ENCODE results near the gene CYS1.

CYS1 gene

DNA sequence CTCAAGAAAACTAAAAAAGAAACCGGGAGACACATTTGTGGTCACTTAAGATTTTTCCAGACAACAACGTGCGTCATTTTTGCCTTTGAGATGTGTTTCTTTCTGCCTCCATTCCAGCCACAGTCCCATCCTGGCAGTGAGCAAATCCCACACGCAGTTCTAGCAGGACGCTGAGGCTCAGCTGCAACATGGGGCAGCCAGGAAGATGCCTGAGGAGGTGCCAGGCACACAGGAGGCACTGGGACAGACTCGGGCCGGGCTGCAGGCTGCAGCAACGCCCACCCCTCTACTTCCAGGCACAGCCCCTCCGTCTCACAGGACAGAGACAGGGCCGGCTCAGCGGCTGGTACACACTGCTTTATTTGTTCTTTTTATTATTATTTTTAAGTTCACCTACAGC, 23.8 kb downstream of the CYS1 start:
- no peak overlapping the region for H2AFZ ChIP-seq
- H3K9me3 ChIP-seq (ENCODE audit: control insufficient read depth, low read length): no peaks in the 10 kb centered on the region
- H3K79me2 ChIP-seq: peaks cover 2% of the 10 kb centered on the region
- H3K4me2 ChIP-seq (ENCODE audit: low read length): no peak overlapping the region
- H3K4me1 ChIP-seq: peaks cover 17% of the 10 kb centered on the region
- no peak overlapping the region for H3K27ac ChIP-seq
- H3K9ac ChIP-seq: no peak overlapping the region
- TF ChIP-seq, protein P1, sequence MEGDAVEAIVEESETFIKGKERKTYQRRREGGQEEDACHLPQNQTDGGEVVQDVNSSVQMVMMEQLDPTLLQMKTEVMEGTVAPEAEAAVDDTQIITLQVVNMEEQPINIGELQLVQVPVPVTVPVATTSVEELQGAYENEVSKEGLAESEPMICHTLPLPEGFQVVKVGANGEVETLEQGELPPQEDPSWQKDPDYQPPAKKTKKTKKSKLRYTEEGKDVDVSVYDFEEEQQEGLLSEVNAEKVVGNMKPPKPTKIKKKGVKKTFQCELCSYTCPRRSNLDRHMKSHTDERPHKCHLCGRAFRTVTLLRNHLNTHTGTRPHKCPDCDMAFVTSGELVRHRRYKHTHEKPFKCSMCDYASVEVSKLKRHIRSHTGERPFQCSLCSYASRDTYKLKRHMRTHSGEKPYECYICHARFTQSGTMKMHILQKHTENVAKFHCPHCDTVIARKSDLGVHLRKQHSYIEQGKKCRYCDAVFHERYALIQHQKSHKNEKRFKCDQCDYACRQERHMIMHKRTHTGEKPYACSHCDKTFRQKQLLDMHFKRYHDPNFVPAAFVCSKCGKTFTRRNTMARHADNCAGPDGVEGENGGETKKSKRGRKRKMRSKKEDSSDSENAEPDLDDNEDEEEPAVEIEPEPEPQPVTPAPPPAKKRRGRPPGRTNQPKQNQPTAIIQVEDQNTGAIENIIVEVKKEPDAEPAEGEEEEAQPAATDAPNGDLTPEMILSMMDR (IDR thresholded peaks at IDR 0.05): no peak
- no peak overlapping the region for H3K4me3 ChIP-seq (ENCODE audit: low read depth, low read length)
- H3K27me3 ChIP-seq (ENCODE audit: control insufficient read depth, insufficient read depth, low read length): no peaks in the 10 kb centered on the region
- no peaks in the 10 kb centered on the region for H3K36me3 ChIP-seq (ENCODE audit: control insufficient read depth, insufficient read depth, low read length)

DNA sequence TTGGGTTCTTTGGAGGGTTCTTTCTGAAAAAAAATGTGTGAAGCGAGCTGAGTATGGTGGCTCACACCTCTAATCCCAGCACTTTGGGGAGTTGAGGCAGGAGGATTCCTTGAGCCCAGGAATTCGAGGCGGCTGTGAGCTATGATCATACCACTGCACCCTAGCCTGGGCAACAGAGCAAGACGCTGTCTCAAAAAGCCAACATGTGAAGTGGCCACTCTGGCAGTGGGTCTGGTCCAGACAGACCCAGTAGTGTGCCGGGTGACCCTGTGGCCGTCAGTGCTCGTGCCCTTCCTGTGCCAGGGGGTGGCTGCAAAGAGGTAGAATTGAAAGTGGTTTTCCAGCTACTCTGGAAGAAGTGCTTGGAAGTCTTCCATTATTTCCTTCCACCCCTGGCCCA, 25.2 kb downstream of the CYS1 start:
- no peak overlapping the region for H3K4me2 ChIP-seq (ENCODE audit: low read length)
- H3K9me3 ChIP-seq (ENCODE audit: control insufficient read depth, low read length): no peaks in the 10 kb centered on the region
- H3K4me1 ChIP-seq: peaks cover 17% of the 10 kb centered on the region
- no peaks in the 10 kb centered on the region for H3K36me3 ChIP-seq (ENCODE audit: control insufficient read depth, insufficient read depth, low read length)
- TF ChIP-seq, protein P1 (IDR thresholded peaks at IDR 0.05): no peak
- H3K4me3 ChIP-seq (ENCODE audit: low read depth, low read length): no peak overlapping the region
- H3K27me3 ChIP-seq (ENCODE audit: control insufficient read depth, insufficient read depth, low read length): no peaks in the 10 kb centered on the region
- H3K9ac ChIP-seq: no peak overlapping the region
- peaks cover 7% of the 10 kb centered on the region for H3K79me2 ChIP-seq
- H3K27ac ChIP-seq: no peak overlapping the region
- H2AFZ ChIP-seq: no peak overlapping the region

DNA sequence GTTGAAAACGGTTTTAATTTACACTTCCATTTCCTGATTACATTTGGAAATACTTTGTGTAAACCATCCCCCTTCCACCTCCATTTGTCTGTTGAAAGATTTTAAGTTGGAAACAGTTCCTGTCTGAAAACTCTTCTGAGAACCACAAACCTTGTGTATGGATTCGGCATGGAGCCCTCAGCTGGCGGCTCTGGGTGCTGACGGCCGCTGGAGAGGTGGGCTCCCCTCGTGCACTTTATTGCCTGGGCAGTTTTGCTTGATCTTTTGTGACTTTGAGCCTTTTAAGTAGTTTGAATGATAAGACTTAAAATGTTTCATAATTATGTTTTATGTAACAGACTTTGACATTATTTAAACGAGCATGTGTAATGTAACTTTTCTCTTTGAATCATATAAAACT, 25.8 kb downstream of the CYS1 start:
- Histone ChIP-seq H3K4me1 (peaks cover 19% of the 10 kb centered on the region), H3K36me3 (ENCODE audit: control insufficient read depth, insufficient read depth, low read length) (no peaks in the 10 kb centered on the region), H3K27me3 (ENCODE audit: control insufficient read depth, insufficient read depth, low read length) (no peaks in the 10 kb centered on the region), H3K4me3 (ENCODE audit: low read depth, low read length) (no peak overlapping the region), H3K9me3 (ENCODE audit: control insufficient read depth, low read length) (no peaks in the 10 kb centered on the region), H3K4me2 (ENCODE audit: low read length) (no peak overlapping the region), H3K9ac (no peak overlapping the region), H2AFZ (no peak overlapping the region), H3K79me2 (peaks cover 9% of the 10 kb centered on the region), H3K27ac (no peak overlapping the region)
- TF ChIP-seq, protein P1 (IDR thresholded peaks at IDR 0.05): no peak

DNA sequence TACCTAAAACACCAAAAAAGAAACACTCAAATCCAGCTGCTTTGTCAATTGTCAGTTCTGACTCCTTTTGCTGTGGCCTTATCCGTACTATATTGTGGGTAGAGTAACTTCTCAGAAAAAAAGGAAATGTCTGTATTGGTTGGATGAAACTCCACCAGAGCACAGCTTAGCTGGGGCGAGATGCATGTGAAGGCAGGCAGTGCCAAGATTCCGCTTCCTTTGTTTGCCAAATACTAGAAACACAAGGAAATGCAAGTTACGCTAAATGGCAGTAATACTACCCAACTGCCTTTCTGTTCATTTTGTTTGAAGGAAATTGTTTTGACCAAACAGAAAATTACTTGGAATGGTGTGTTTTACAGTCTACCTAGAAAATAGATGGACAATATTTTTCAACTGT, 26.9 kb downstream of the CYS1 start:
- Histone ChIP-seq H3K27ac (no peak overlapping the region), H3K79me2 (peaks cover 11% of the 10 kb centered on the region), H3K4me3 (ENCODE audit: low read depth, low read length) (no peak overlapping the region), H3K36me3 (ENCODE audit: control insufficient read depth, insufficient read depth, low read length) (no peaks in the 10 kb centered on the region), H3K9ac (no peak overlapping the region), H3K27me3 (ENCODE audit: control insufficient read depth, insufficient read depth, low read length) (no peaks in the 10 kb centered on the region), H3K4me2 (ENCODE audit: low read length) (peak overlapping the region; percentile 21), H2AFZ (no peak overlapping the region), H3K9me3 (ENCODE audit: control insufficient read depth, low read length) (no peaks in the 10 kb centered on the region), H3K4me1 (peaks cover 21% of the 10 kb centered on the region)
- TF ChIP-seq, protein P1 (IDR thresholded peaks at IDR 0.05): no peak

DNA sequence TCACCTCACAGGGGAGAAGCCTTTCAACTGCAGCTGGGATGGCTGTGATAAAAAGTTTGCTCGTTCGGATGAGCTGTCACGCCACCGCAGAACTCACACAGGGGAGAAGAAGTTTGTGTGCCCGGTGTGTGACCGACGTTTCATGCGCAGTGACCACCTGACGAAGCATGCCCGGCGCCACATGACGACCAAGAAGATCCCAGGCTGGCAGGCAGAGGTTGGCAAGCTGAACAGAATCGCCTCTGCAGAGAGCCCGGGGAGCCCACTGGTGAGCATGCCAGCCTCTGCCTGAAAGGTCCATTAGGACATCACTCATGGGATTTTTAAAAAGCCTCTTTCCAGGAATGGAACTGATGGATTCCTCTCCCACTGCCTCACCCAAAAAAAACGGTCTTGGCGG, 28.0 kb downstream of the CYS1 start:
- Histone ChIP-seq H3K27me3 (ENCODE audit: control insufficient read depth, insufficient read depth, low read length) (no peaks in the 10 kb centered on the region), H2AFZ (no peak overlapping the region), H3K27ac (no peak overlapping the region), H3K4me1 (peaks cover 15% of the 10 kb centered on the region), H3K4me2 (ENCODE audit: low read length) (no peak overlapping the region), H3K9ac (no peak overlapping the region), H3K36me3 (ENCODE audit: control insufficient read depth, insufficient read depth, low read length) (no peaks in the 10 kb centered on the region), H3K9me3 (ENCODE audit: control insufficient read depth, low read length) (no peaks in the 10 kb centered on the region), H3K79me2 (peaks cover 14% of the 10 kb centered on the region), H3K4me3 (ENCODE audit: low read depth, low read length) (no peak overlapping the region)
- TF ChIP-seq, protein P1 (IDR thresholded peaks at IDR 0.05): no peak

Measured in parathyroid adenoma (tissue), 2 donors.